Measurements from ENCODE around the gene FRK.
"Not testable (repeated sequence)": the region's sequence is repeated elsewhere in the genome, so short reads cannot be mapped to it uniquely, and the experiment has no call there.

FRK gene

DNA sequence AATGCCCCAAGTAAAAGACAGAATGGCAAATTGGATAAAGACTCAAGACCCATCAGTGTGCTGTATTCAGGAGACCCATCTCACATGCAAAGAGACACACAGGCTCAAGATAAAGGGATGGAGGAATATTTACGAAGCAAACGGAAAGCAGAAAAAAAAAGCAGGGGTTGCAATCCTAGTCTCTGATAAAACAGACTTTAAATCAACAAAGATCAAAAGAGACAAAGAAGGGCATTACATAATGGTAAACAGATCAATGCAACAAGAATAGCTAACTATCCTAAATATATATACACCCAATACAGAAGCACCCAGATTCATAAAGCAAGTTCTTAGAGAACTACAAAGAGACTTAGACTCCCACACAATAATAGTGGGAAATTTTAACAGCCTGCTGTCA, 123.2 kb downstream of the FRK start:
- DNase-seq = not testable (repeated sequence)

DNA sequence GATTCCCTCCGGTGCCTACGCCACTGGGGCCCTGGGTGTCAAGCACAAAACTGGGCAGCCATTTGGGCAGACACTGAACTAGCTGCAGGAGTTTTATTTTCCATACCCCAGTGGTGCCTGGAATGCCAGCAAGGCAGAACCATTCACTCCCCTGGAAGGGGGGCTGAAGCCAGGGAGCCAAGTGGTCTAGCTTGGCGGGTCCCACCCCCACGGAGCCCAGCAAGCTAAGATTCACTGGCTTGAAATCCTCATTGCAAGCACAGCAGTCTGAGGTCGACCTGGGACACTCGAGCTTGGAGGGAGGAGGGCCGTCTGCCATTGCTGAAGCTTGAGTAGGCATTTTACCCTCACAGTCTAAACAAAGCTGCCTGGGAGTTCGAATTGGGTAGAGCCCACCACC, 125.3 kb downstream of the FRK start:
- DNase-seq = no peak

DNA sequence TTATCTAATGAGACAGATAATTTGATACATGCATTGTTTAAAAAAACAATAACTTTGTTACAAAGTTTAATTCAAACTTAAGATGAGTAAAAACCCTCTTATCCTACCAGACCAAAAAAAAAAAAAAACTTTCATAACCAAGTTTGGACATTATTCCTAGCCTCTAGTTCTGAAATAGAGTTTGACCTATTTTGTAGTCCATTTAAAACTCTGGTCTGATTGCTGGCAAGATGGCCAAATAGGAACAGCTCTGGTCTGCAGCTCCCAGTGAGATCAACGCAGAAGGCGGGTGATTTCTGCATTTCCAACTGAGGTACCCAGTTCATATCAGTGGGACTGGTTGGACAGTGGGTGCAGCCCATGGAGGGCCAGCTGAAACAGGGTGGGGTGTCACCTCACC, 125.9 kb downstream of the FRK start:
- DNase-seq = no peak

DNA sequence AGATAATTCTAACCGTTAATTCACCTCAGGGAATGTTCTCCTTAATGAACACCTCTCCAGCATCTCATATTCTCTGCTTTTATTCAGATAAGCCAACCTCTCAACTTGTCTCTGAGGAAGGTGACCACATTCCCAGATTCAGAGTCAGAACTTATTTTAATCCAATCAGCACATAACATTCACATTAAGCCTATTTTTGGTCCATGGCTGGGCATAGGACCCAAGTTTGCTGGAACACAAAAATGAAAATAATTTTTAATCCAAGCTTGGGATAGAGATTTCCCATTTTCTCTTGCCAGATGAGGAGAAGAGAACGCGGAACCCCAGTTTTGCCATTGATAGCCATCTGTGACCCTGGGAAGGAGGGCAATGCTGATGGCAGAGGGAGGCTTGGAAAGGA, 126.5 kb downstream of the FRK start:
- no peak for DNase-seq

DNA sequence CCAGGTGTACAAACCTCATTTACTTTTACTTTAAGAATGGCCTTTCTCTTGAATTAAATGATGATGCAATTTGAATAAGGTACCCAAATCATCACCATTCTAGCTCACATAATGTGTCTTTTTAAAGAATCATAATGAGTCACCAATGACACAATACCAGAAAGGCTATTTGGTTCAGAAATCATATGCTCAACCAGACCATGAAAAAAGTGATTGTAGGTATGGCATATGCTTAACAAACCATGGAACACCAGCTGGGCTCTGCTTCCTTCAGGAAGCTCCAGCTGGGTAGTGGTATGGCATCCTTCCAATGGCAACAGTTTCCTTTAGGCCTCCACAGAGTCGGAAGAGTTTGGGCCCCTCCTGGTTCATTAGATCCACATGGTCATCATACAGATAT, 128.2 kb downstream of the FRK start:
- DNase-seq = no peak

DNA sequence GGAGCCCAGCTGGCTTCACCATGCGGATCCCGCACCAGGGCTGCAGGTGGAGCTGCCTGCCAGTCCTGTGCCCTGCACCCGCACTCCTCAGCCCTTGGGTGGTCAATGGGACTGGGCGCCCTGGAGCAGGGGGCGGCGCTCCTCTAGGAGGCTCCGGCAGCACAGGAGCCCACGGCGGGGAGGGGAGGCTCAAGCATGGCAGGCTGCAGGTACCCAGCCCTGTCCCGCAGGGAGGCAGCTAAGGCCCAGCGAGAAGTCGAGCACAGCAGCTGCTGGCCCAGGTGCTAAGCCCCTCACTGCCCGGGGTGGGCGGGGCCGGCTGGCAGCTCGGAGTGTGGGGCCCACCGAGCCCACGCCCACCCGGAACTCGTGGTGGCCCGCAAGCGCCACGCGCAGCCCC, 132.7 kb downstream of the FRK start:
- not testable (repeated sequence) for DNase-seq

DNA sequence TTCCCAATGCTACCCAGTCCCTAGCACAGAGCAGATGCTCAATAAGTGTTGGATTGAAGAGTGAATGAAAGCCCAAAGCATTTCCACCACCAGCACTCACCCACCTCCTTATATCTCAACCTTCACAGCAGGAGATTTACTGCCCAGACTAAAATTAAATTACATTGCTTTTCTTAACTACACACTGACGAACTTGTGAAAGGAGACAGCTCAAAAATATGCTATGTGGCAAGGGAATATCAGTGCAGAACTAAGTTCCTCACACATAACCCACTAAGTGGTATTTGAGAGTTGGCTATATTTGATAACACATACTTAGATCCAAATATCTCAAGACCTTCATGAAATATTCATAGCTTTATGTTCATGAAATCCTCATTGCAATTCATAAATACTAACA, 137.7 kb downstream of the FRK start:
- DNase-seq = no peak

DNA sequence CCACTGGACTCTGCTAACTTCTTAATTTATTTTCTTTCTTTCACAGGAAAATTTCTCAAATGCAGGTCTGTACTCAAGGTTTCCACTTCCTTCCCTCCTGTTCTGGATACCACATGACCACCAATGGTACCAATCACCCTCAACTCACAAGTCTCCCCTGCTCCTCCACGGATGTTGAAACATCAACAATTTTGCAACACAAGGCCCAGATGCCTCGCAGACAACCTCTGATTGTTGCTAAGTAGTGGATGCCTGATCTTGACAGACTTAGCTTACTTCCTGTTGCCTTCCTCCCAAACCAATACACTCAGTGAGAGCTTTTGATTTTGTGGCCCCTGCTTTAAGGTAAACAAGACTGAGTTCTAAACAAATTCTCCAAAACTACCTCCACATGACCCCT, 146.6 kb downstream of the FRK start:
- no peak for DNase-seq

DNA sequence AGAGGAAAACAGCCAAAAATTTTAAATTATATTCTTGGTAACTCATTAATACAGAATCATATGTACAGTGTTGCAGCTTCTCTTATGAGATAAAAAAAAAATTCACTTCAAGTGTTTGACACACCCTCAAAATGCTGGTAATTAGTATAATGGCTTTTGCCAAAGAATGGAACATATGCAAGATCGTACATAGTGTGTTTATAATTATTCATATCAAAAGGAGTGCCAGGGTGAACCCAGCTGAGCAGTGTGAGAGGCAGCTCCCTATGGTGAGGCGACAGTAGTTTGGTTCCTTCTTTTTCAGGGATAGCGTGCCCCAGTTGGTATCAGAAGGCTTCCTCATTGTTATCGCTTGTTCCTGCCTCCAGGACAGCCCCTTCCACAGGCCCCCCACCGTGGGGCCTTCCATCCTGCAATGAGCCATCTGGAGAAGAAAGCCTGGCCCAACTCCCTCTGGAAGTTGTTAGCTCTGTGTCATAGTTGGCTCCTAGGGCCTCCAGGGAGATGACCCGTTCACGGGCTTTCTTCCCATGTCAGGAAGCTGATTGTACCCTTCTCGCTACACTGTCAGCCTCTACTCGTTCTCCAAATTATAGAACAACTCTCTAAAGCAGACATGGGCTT, 150.7 kb downstream of the FRK start:
- no peak for DNase-seq

DNA sequence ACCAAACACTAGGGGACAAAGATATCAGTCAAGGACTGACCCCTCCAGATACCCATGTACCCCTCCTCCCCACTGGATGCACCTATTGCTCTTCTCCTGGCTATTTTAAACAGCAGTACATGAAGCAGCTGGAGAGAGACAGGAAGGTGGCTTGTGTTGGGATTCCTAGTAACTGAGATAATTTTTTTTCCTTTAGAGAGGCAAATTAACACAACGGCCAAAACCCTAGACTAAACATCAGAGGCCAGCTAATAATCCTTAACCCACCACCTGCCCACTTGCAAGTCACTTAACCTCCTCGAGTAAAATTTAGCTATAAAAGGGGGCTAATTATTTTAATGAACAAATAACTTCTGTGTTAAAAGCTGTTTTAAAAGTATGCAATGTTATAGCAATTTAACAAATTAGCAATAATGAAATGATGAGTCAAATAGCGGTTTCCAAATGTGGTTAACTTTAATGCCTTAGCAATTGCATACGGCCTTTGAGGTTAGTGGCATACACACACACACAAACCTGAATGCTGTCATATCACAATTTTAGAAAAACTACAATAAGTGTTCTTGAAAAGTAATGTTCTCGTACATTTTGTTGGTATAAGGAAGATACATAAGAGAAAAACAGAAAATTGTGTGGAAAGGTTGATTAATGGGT, 151.7 kb downstream of the FRK start:
- no peak for DNase-seq

DNA sequence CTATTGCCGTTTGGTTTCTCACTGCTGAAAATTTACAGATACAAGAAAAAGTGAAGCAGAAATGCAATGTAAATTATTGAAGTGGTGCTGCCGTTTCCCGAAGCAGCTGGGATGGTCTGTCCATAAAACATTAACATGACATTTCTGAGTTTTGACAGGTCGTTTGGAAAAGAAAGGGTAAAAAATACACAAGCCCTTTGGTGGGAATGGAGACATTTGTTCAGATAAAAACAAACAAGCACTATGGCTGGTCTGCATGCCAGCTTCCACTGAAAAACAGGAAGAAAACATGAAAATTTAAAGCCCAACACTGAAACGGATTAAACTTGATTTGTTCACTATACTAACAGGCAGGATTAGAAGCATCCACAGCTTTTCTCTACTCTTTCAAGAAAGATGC, 155.2 kb downstream of the FRK start:
- no peak for DNase-seq

DNA sequence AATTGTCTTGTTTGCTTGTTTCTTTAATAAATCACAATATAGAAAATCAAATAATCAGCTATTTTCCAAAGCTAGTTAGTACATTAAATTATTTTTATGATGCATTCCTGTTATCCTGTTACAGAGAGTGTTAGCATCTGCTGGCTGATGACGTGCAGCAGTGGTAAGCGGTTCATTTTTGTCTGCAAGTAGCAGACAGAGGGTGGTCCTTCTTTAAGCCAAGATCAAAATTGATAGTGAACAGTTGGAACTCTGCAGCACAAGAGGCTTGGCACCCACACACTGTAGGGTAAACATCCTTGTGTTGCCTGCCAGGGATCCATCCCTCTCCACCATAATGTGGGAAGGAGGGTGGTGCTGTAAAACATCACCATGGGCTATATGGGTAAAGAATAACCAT, 158.3 kb downstream of the FRK start:
- no peak for DNase-seq

DNA sequence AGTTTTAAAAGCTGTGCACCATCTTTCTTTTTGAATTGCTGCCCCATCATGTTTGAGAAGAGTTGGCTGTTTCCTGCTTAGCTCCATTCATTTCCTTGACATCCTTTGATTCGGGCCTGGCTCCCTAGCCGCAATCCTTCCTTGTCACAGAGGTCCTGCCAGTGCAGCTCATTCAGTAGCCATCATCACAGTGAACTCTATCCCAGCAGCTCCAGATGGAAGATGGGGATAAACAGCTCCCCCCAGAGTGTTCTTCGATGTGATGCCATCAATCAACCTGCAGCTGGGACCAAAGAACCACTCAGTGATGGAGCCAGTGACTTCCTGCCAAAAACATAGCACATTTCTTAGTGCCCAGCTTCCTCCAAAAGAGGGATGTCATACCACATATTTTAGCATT, 158.8 kb downstream of the FRK start:
- no peak for DNase-seq

DNA sequence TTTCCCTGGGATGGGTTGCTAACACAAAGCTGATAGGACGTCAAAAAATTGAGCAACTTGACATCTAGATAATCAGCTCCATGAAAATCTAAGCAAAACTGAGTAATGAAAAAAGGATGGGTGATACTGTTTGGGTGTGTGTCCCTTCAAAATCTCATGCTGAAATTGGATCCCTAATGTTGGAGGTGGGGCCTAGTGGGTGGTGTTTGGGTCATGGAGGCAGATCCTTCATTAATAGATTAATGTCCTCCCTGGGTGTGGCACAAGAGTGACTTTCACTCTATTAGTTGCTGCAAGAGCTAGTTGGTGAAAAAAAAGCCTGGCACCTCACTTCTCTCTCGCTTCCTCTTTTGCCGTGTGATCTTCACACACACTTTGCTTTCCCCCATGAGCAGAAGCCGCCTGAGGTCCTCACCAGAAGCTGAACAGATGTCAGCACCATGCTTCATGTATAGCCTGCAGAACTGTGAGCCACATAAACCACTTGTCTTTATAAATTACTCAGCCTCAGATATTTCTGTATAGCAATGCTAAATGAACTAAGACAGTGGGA, 160.9 kb downstream of the FRK start:
- no peak for DNase-seq

DNA sequence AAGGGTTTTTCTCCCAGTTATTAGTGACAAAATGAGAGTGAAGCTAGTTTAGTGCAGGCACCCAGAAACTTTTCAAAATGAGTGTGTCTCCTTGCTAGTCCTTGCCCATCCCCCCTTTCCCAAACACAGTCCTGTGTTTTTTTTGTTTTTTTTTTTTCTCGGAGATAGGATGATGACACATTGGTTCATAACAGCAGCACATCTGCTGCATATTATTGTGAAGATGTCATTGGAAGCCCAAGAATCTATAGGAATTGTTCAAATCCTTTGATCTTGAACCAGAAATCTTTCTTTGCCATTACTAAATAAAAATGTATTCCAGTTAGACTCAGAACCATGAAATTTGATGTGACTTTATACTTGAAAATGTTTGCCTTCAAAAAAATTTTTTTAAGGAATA, 162.4 kb downstream of the FRK start:
- no peak for DNase-seq

DNA sequence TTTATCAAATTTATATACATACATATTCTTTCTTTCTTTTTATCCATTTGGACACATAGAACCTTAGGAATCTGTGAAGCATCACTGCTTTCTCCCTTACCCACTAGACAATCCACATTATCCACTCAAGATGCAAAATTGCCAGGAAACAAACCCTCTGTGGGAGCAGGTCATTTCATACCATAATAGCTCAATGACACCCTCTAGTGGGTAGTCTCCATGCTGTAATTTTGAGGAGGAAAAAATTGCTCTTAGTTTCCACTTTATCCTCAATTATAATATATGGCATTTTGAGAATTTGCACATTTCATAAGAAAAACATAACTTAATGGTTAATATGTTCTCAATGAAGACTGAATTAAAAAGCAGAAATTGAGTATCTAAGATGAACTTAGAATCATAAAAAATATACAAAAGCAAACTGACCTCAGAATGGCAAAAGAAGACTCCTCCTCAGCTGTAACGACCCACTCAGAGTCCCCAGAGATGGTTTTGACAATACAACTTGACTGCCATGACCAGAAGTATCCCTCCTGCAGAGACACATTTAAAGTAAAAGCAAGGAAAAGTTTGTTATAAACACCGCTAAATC, 164.1 kb downstream of the FRK start:
- no peak for DNase-seq

DNA sequence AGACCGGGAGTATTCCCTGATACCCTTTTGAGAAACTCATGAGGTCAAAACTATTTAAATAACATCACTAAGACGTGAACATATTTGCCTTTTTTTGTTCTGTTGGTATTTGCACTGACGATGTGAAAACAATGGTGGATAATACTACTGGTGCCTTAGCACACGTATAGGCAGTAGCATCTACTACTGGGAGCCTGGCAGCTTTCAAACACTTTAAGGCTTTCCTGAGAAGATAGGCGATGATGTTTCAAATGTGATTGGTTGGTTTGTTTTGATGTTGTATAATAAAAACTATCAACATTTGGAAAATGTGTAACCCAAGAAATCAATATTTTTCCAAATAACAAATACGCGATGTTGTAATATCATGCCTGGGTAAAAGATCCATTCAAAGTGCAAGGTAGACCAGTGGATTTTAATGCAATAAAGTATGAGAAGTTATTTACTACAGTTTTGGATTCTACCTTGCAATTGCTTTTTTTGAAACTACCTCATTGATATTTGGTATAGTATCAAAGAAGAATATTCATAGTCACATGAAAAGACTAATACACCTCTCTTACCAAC, 166.2 kb downstream of the FRK start:
- DNase-seq = no peak

DNA sequence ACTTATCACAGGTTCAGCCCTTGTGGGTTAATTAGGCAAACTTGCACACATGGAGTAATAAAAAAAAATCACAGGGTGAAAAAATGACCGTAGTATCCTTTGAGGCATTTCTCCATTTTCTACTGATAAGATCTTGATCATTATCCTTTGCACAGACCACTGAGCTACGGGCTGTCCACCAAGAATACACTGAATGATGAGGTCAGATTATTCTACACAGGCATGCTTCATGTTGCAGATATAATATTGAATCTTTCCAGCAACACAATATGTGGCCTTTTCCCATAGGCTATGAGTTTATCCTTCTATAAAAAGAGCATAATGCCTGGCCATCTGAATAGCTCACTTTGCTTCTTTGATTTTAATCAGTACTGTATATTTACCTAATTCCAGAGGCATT, 168.9 kb downstream of the FRK start:
- DNase-seq = no peak

DNA sequence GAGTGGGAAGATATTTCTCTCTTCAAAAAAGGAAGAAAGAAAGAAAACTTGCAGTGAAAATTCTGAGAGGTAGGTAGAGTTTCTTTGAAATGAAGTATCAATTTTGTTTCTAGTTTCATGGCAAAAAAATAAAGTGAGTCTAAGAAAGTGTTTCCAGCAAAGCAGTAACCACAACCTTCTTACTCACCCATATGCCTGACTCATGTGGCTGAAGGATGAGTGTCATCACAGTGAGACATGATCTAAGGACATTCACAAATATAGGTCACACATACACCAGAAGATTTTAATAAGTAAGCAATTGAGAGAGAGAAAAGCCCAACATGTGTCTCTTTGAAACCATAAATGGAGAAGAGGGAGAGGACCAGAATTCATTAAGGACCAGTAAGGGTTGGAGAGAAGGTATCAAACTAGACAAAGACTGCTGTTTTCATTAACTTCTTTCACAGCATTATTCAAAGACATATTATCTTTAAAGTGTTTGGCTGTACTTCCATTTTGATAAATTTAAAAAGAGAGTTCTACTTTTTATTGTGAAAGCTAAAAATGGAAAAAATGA, 169.5 kb downstream of the FRK start:
- no peak for DNase-seq

DNA sequence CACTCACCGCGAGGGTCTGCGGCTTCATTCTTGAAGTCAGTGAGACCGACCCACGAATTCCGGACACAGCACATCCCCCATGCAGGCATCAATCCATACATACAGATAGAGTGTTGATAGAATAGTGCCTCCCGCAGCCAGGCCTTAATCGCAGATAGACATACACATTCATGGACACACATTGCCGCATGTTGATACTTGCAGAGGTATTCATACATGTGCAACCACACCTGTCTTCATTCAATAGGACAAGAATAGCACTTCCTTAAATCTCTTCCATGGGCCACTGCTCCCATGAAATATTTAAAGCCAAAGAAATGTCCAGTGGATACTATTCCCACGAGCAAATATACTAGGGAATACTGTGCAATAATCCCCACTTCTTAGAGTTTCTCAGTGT, 170.5 kb downstream of the FRK start:
- DNase-seq = no peak

DNA sequence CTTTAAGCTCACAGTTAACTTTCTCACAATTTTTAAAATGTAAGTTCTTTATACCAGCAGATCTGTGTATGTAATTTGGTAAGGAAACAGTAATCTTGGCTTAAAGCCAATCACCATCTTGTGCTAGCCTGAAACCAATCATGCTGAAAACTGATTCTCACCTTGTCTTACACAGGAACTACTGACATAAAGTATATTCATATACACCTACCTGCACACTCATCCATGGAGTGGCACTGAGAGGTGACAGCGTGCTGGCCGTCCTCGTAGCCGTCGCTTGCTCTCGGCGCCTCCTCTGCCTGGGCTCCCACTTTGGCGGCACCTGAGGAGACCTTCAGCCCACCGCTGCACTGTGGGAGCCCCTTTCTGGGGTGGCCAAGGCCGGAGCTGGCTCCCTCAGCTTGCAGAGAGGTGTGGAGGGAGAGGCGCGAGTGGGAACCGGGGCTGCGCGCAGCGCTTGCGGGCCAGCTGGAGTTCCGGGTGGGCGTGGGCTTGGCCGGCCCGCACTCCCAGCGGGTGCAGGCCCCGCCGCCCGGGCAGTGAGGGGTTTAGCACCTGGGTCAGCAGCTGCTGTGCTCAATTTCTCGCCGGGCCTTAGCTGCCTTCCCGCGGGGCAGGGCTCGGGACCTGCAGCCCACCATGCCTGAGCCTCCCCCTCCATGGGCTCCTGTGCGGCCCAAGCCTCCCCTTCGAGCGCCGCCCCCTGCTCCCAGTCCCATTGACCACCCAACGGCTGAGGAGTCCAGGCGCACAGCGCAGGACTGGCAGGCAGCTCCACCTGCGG, 171.8 kb downstream of the FRK start:
- DNase-seq = not testable (repeated sequence)

DNA sequence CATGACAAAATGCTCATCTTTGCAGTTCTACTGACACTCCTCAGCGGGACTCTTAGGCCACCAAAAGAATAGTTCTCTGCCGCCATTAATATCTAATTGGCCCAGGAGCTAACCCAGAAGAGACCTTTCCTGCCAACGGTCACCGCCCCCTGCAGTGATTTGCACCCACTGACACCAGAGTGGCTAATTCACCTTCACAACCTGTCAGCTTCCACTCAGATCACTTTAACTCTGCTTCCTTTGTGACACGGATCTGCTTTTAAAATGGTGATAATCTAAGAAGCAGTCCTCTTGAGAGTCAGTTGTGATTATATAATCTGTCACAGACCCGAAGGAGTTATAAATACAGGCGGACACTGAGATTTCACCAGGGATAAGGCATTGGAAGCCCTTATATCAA, 172.8 kb downstream of the FRK start:
- no peak for DNase-seq
